HG03064 (cell line): ENCODE data around the gene CCNK.

Source experiments
- ATAC-seq: cut with Tn5 transposase; IDR thresholded peaks from one replicate; pipeline ENCODE4 v1.9.1; 2021; ENCODE audit warnings: low read depth; ENCODE audit not compliant: unreplicated experiment

Gene CCNK

GRCh38 chr14:99480917-99481744, at the start of gene CCNK:
TSS of gene CCNK (plus strand) at chr14:99481409. CDS start at chr14:99492678, 11,269 bp downstream.
- ATAC-seq = peak; percentile 84

- ATAC-seq = no peak
These were observed 49.2 kb upstream of the CCNK start for GRCh38 chr14:99431986-99432385.

DNA sequence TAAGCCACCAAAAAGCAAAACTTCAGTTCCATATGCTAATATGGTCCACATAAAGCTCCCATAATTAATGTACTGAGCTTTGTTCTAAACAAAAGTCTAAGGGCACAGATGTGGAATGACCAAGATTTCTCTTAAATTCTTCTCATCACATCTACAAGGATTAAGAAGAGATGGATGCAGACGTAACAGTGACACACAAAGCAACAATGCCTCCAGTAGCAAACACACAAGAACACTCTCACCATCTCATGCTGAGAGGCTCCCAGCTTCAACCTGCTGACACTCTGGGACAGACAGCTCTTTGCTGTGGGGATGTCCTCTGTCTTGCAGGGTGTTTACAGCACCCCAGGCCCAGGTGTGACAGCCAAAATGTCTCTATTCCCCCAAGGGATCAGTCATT, 48.7 kb upstream of the CCNK start:
- no peak for ATAC-seq

DNA sequence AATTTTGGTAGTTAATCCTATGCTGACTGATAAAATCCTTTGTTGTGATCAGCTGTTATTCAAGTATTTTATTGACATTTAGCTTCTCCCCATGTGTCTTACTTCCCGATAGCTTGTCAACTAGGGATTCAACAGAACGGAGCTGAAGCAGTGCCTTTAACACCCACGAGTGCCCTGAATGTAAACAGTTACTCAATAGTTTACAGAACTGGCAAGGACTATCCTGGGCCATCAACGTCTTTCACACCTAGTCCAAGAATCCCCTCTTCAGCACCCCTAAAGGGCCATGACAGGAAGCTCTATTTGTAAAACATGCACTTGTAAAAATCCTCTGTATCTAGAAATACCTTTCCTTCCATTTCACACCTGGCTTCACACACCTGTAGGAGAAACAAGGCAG, 45.9 kb upstream of the CCNK start:
- ATAC-seq = no peak

GRCh38 chr14:99436247-99437180, 44.7 kb upstream of the CCNK start:
- no peak for ATAC-seq

DNA sequence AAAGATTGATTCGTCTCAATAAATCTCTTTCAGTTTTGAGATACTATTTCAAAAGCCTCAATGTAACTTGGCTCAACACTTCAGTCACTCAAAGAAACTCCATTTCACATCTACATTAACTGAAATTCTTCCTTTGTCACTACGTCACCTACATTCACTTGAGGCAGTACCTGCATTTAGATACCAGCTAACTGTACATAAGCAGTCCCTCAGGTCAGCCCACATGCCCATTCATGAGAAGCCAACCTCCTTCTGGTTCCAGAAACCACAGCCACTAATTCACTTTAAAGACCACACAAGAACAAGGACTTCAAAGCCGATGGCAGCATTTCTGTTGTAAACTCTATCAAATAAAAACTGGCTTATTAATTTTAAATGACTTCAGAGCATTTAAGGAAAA, 43.5 kb upstream of the CCNK start:
- ATAC-seq = no peak

DNA sequence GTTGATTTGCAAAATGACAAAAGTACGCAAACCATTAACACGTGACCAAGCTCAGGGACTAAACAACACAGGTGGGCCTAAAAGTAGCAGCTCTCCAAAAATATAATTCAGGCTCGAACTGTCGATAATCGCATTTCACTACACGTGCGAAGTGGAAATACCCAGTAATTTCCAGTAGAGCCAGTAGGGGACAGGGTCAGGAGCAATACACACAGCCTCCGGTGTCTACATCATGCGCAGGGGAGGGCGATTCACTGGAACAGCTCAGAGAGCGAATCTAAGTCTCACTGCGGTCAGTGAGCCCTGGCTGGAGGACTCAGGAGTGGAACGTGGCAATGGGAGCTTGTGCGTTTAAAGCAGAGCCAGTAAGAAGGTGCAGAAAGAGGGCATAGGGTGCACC, 40.9 kb upstream of the CCNK start:
- no peak for ATAC-seq

DNA sequence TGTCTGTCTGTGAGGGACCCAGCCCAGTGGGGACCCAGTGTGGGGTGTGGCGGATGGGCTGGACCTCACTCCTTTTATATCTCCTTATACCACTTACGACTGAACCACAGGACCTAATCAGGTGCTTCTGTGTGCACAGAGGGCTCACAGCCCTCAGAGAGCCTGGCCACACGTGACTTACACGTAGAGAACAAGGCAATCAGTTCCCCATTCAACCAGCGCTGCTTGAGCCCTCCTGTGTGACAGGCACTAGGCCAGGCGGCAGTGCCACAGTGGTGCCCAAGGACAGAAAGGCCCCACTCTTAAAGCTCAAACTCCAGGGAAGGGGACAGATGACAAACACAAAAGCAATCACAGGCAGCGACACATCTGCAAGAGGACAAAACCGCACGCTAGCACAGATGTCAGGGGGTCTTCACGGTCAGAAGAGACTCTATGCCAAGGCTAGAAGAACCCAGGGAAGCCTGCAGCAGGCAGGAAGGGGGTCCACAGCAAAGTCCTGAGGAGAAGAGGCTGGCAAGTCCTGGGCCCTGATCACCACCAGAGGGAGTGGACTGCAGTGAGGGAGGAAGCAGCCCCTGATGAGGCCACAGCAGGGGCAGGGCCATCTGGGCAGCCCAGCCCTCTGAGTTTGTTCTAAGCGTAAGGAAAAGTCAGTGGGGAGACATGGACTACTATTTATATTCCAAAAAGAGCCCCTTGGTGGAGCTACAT, 39.9 kb upstream of the CCNK start:
- ATAC-seq = no peak

DNA sequence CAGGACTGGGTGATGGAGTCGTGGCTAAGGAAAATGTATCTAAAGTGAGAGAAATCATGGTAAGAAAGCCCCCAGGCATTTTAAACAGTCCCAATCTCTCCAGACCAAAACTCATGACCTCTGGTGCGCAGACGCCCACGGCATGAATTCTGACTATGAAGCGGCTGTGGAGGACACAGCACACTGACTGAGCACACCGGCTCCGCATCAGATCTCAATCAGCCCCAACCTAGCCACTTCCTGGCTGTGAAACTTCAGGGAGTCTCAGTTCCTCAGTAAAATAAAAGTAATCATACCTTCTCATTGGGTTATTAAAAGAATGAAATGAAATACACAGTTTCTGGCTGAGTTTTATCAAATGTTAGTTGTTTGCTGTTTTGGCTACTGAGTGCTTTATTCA, 39.3 kb upstream of the CCNK start:
- no peak for ATAC-seq

DNA sequence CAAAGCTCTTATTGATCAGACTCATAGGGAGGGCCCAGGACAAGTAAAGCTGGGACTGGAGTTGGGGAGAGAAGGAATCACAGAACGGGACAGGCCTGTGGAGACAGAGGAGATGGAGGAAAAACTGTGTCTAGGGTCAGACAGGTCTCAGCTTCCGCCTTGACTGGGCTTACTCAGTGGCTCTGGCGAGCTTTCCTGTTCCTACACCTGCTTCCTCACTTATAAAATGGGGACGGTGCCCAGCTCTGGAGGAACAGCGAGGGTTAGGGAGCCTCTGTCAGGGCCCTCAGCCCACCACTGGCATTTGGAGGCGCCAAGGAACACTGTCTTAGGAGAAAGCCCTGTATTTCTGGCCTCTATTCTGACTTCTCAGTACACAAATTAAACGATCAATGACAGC, 35.3 kb upstream of the CCNK start:
- no peak for ATAC-seq

GRCh38 chr14:99447739-99448138, 33.5 kb upstream of the CCNK start:
- ATAC-seq = no peak

- no peak for ATAC-seq
These were observed 30.9 kb upstream of the CCNK start for GRCh38 chr14:99450266-99450665.

- no peak for ATAC-seq
These were observed 30.0 kb upstream of the CCNK start for GRCh38 chr14:99451234-99451633.

- no peak for ATAC-seq
These were observed 28.2 kb upstream of the CCNK start for GRCh38 chr14:99452968-99453367.

GRCh38 chr14:99454246-99454645, 27.0 kb upstream of the CCNK start:
- ATAC-seq = no peak

GRCh38 chr14:99459481-99460100, 21.6 kb upstream of the CCNK start:
- no peak for ATAC-seq

GRCh38 chr14:99460793-99461192, 20.4 kb upstream of the CCNK start:
- no peak for ATAC-seq

- ATAC-seq = no peak
These were observed 19.7 kb upstream of the CCNK start for GRCh38 chr14:99461411-99462085.

- no peak for ATAC-seq
These were observed 19.0 kb upstream of the CCNK start for GRCh38 chr14:99462210-99462609.

DNA sequence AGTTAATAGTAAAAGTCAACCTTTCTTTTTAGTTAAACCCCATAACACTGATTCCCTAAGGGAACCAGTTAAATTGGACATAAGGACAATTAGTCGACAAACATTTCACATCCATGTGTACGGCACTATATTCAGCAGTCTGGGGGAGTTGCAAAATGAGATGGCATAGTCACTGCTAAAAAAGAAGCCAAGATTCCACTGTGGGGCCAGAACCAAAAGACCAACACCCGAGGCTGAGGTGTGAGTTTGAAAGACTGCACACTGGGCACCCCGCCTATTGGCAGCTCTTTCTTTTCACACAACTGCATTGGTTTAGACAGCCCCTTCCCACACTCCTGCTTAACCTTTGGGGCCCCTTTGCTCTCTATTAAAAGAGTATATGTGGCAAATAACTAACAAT, 17.2 kb upstream of the CCNK start:
- ATAC-seq = no peak
